Glomerular visceral epithelial cell (primary cell): ENCODE results near the gene SBK3.
"Not testable (repeated sequence)": the region's sequence is repeated elsewhere in the genome, so short reads cannot be mapped to it uniquely, and the experiment has no call there.

Experiments
- DNase-seq: peaks from one replicate; pipeline ENCODE4 v3.0.0-alpha.2; 2016; ENCODE audit errors: extremely low spot score

The SBK3 gene

DNA sequence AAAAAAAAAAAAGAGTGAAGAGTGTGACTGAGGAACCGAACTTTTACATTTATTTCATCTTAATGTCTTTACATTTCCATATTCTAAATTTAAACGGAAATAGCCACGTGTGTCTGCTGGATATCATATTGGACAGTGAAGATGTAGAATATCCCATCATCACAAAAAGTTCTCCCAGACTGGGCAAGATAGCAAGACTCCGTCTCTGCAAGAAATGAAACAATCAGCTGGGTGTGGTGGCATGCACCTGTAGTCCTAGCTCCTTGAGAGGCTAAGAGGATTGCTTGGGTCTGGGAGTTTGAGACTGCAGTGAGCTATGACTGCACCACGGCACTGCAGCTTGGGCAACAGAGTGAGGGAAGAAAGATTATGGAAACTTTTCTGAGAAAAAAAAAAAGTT lies 31.4 kb upstream of the SBK3 start:
- no peak for DNase-seq

- not testable (repeated sequence) for DNase-seq
Measured at GRCh38 chr19:55573929-55574328, 28.6 kb upstream of the SBK3 start.

DNA sequence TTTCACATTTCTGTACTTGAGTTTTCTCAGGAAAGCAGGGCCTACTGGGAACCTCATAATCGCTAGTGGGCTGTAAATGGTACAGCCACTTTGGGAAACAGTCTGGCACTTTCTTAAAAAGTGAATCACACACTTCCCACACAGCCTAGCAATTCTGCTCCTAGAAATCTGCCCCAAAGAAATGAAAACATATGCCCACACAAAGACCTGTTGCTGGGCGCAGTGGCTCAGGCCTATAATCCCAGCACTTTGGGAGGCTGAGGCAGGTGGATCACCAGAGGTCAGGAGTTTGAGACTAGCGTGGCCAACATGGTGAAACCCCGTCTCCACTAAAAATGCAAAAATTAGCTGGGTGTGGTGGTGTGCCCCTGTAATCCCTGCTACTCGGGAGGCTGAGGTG lies 24.1 kb upstream of the SBK3 start:
- not testable (repeated sequence) for DNase-seq

DNA sequence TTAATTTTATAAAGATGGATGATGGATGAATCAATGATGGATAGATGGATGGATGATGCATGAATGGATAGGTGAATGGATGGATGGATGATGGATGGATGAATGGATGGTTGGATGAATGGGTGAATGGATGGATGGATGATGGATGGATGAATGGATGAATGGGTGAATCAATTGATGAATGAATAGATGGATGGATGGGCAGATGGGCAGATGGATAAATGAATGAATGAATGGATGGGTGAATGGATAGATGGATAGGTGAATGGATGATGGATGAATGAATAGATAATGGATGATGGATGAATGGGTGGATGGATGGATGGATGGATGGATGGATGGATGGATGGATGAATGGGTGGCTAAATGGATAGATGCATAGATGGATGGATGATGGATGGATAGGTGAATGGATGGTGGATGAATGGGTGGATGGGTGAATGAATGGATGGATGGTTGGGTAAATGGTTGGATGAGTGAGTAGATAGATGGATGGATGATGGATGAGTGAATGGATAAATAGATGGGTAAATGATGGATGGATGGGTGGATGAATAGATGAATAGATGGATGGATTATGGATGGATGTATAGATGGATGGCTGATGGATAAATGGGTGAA lies 22.5 kb upstream of the SBK3 start:
- no peak for DNase-seq

DNA sequence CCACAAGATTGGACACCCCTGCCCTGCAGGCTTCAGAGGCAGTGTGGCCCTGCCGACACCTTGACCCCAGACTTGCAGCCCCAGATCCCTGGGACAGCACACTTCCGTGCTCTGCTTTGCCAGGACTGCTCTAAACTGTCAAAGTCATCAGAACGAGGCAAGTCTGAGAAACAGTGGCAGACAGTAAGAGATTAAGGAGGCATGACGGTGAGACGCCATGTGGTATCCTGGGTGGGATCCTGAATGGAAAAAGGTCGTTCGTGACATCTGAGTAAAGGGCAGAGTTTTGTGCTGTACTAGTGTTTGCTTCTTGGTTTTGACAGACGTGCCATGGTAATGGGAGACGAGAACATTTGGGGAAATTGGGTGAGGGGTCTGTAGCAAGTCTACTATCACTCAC lies 21.5 kb upstream of the SBK3 start:
- no peak for DNase-seq

DNA sequence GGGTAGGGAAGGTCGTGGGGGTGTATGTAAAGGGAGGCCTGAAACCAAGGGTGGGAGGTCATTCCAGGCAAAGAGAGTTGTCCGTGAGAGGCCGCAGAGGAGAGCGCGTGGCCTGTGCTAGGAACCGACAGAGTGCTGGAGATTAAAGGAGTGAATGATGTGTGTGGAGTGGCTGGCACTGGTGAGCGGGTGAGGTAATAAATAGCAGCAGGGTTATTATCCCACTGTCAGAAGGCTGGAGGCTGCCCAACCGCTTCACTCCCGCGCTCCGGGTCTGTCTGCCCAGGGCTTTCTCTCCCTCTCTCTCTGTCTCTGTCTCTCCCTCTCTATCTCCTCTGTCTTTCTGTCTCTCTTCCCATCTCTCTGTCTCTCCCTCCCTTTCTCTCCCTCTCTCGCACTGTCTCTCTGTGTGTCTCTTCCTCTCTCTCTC lies 17.9 kb upstream of the SBK3 start:
- DNase-seq = no peak

- DNase-seq = no peak
Measured at GRCh38 chr19:55559684-55560083, 14.3 kb upstream of the SBK3 start.

- DNase-seq = no peak
Measured at GRCh38 chr19:55554741-55555152, 9.4 kb upstream of the SBK3 start.

GRCh38 chr19:55554302-55554701 lies 9.0 kb upstream of the SBK3 start:
- DNase-seq = no peak

GRCh38 chr19:55553217-55554182 lies 8.2 kb upstream of the SBK3 start:
- no peak for DNase-seq

GRCh38 chr19:55552620-55553019 lies 7.3 kb upstream of the SBK3 start:
- DNase-seq = peak; percentile 45

DNA sequence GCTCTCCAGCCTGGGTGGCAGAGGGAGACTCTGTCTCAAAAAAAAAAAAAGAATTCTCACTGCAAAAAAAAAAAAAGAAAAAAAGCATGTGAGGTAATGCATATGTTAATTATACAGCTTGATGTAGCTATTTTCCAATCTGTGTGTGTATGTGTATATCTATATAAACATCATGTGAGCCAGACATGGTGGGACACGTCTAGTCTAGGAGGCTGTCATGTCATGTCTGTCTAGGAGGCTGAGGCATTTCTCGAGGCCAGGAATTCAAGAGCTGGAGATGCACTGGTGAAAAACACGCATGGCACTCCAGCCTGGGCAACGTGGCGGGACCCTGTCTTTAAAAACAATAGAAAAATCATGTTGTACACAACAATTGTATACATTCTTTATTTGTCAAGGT lies 6.9 kb upstream of the SBK3 start:
- DNase-seq = no peak

DNA sequence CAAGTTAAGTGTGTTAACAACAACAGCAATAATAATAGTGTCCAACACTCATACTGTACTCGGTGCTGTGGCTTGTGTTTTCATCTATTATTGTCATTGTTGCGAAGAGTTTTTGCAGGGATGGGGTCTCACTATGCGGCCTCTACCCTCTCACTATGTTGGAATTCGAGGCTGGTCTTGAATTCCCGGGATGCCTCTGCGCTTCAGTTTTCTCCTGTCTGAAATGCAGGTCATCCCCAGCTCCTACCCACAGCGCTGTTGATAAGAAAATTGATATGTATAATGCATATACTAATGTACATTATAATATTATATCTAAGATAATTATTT lies 4.9 kb upstream of the SBK3 start:
- DNase-seq = no peak

DNA sequence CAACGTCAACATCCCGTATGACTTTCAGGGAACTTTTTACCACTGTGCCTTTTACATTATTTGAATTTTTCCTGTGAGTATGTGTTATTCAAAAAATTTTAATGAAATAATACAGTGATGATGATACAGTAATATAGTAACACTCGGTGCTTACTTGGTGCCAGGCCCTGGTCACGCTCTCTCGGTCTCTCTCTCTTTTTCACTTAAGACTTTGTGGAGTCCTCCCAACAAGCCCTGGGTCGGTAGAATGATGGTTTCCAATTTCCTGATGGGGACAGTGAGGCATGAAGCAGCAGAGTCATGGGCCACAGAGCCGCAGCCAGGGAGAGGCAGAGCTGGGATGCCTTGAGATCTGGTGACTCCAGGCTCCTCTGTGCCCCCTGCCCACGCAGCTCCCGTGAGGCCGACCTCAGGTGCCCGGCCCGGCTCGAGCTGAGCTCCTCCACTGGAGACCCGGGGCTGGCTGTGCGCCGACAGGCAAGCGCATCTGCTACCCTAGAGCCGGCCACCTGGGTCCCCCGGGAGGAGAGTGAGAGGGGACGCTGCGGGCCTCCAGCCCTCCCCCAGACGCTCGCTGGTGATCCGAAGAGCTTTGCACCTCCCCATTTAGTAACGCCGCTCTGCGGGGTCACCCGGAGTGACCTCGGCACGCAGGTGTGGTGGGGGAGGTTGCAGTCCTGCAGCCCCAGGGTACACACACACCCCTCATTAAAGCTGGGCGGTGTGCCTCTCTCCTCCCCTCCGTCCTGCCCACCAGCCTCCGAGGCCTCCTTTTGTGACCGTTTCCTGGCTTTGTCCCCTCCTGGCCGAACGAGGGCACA lies 4.4 kb upstream of the SBK3 start:
- DNase-seq = peak; percentile 86

- DNase-seq = peak; percentile 17
Measured at GRCh38 chr19:55546822-55547614, 1.7 kb upstream of the SBK3 start.

GRCh38 chr19:55546011-55546410 lies 668 bp upstream of the SBK3 start:
- DNase-seq = no peak

DNA sequence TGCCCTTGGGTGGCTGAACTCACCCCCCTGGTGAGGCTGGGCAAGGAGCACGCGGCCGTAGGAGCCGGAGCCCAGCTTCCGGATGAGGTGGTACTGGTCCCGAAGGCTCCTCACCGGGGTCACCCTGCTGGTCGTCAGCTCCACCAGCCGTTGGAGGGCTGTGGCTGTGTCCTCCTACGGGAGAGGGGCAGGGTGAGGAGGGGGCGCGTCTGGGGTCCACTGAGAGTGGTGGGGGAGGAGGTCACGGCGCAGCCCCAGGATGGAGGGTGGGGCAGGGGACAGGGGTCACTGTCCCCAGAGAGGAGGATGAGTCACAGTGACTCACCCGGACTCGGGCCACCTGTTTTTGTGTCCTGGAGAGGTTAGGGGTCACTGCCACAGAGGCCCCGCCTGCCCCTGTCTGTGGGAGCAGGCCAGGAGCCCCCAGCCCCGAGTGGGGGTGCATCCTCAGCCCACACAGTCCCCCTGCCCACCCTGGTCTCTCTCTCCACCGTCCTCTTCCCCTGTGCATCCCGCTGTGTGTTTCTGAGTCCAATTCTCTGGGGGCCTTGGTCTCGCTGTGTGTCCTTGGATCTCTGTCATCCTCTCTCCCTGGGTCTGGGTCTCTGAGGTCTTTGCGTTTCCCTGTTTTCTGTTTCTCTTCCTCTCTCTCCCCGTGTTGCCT lies 435 bp downstream of the SBK3 start:
- no peak for DNase-seq

- DNase-seq = no peak
Measured at GRCh38 chr19:55544014-55544413, 1.3 kb downstream of the SBK3 start.

DNA sequence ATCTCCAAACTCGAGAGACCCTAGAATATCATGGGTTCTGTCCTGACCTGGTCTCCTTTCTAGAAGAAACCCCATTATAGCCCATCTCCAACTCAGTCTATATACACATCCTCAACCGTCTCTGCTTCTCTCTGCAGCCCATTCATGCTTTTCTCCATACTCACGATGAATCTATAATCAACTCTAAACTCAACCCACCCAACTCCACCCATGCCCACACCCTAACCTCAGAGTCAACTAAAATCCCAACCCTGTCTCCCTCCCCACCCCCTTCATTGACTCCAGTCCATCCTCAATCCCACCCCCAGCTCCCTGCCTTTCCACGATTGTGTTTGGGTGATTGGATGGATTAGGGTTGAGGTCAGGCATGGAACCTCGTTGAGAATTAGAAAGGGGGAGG lies 1.8 kb downstream of the SBK3 start:
- no peak for DNase-seq

DNA sequence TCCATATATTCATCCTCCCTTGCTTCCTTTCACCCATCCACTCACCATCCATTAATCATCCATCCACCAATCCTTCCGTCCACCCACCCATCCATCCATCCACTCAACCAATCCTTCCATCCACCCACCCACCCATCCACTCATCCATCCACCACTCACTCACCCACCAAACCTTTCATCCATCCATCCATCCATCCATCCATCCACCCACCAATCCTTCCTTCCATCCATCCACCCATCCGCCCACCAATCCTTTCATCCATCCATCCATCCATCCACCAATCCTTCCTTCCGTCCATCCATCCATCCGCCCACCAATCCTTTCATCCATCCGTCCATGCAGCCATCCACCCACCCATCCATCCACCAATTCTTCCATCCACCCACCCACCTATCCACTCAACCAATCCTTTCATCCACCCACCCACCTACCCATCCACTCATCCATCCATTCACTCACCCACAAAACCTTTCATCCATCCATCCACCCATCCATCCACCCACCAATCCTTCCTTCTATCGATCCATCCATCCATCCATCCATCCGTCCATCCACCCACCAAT lies 3.0 kb downstream of the SBK3 start:
- DNase-seq = no peak

GRCh38 chr19:55541091-55541490 lies 4.3 kb downstream of the SBK3 start:
- no peak for DNase-seq
